HG02981 (cell line): Measurements from ENCODE around the gene DZIP1.

Source experiments
- ATAC-seq: cut with Tn5 transposase; IDR thresholded peaks from one replicate; pipeline ENCODE4 v1.9.1; 2021; ENCODE audit warnings: mild to moderate bottlenecking, moderate library complexity; ENCODE audit not compliant: unreplicated experiment

Gene DZIP1

DNA sequence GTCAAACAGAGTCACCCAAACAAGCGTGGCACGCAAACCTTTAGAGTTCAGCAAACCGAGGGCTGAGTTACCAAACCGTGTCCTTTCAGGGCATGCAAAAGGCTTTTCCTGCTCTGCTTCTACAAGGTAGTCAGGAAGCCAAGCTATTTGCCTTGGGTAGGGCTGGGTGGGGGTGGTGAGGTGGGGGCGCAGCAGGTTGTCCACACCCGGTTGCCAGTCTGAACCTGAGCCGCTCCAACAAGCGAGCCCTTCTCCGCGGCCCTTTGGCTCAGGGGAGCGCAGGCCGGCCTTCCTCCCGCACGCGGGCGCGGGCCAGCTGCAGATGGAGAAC lies 92.3 kb downstream of the DZIP1 start:
- ATAC-seq = no peak

DNA sequence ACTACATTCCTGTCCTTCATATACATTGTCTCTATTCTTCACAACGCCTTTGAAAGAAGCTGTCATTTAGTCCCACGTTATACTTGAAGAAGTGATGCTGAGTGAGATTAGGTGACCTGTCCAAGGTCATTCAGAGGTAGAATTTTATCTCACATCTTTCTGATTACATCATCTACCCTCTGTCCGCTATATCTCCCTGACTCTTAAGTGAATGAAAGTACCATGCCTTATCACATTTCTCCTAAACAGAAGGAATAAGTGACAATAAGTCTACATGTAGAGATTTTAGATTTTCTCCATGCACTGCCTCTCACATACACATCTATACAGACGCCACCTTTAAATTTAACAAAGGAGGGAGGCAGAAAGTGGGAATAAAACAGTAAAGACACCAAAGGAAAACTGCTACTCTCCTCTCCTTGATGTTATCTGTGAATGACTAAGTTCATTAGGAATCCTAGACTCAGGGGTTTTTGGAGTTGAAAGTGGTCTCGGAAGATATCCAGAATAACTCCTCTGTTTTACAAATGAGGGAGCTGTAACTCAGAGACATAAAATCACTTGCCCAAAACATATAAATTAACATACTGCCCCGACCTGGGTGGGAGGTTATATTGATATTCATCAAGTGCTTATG lies 96.9 kb downstream of the DZIP1 start:
- ATAC-seq = no peak

DNA sequence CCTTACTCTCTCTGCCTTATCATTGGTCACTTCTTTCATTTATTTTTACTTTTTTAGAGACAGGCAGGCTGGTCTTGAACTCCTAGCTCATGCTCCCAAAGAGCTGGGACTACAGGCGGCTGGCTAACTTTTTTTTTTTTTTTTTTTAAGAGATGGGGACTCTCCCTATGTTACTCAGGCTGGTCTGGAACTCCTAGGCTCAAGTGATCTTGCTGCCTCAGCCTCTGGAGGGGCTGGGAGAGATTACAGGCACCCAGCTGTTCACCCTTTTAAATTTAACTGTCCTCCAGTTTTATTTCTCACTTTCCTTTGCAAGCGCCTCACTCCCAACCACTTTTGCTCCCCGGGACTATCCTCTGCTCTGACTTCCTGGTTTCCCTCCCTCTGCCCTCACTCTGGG lies 97.6 kb downstream of the DZIP1 start:
- ATAC-seq = no peak

DNA sequence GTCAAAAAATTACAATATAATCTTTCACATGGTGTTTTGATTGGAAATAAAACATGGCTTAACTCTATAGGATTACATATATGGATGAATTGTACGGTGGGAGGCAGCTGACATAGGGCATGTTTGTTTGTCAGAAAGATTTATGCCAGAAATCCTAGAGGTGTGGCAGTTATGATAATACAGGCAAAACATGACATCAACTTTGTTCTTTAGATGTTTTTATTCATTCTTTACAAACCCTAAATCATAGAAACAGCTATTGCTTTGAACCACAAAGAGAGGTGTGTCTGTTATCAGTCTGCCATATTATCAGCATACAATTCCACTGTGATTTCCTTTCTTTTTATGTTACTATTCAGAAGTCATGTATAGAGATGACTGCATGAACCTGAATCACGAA lies 100.2 kb downstream of the DZIP1 start:
- ATAC-seq = no peak

DNA sequence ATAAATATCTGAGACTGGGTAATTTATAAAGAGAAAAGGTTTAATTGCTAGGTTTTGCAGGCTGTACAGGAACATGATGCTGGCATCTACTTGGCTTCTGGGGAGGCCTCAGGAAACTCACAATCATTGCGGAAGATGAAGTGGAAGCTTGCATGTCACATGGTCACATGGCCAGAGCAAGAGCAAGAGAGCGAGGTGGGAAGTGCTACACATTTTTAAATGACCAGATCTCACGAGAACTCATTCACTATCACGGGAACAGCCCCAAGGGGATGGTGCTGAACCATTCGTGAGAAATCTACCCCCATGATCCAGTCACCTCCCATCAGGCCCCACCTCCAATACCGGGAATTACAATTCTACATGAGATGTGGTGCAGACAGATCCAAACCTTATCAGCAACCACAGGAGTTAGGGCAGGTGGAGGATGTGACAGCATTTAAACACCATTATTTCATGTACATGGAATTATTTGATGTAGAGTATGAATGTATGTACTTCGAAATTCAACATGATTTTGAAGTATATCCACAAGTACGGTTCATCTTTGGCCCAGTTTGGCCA lies 102.5 kb downstream of the DZIP1 start:
- ATAC-seq = no peak

DNA sequence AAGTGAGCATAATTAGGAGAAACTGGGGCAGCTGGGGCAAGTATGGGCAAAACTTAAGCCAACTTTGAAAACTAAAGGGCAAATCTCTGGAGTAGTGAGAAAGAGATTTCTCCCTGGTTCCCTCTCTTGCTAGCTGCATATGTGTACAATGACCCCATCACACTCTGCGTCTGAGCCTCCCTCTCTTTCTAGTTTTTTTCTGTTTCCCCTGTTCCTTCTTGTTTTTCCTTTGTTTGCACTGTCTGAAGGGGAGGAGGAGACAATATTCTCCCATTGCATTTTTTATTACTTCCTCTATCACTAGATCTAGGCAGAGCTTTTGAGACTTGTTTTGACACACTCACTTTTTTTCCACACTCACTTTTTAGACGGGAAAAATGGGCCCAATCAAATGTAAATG lies 103.2 kb downstream of the DZIP1 start:
- ATAC-seq = no peak

DNA sequence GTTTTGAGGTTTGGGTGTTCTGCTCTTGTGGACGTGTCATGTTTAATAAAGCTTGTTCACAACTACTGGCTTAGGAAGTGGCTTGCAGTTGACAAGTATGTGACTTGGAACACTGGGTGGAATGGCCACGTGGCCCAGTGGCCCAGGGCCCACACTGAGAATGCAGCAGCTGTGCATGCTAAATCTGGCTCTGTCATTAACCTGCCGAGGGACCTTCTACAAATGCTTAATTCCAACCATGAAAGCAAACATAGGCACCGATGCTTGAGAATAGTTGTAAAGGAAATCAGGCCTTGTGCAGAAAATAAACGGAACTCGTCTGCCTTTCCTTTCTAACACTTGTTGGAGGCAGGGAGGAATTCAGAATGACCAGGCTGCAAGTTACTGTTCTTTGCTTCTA lies 103.6 kb downstream of the DZIP1 start:
- ATAC-seq = no peak

DNA sequence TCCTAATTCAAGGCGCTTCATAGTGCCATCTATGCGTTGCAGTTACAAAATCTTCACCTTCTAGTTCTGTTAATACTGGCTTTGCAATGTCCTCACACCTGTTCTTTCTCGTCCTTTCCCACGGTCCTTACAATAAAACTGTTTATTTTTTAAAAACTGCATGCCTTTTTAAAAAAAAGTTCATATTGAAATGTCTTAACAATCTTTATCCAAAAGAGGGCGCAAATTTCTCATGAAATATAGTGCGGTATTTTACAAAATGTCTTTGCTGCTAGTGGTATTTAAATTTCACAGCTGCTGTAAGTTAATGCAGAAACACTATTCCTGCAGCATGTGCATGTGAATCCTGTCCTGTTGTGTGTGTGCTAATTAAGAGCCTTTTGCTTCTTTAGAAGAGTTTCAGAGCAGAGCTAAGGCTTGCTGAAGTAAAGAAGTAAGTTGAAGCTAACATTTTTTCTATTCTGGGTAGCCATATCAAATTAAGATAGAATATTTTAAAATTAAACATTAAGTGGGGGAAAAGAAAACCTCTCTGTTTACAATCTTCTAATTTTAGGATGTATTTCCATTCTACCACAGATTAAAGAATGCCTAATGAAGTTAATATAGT lies 107.8 kb downstream of the DZIP1 start:
- no peak for ATAC-seq

DNA sequence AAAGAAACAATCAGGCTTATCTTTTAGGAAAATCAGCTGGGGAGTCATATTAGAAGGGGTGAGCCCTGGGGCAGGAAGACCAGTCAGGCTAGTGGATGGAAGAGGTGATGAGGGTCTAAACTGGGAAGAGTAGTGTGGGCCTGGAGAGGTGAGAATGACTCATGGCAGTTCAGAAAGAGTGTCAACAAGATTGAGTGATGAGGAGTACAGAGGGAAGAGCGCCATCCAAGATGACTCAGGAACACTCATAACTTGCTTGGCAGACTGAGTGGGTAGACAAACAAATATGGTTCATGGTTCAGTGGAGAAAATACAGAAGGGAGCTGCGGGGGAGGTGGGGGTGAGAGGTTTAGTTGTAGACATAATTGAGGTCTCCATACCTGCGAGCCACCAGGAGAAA lies 109.3 kb downstream of the DZIP1 start:
- ATAC-seq = no peak

DNA sequence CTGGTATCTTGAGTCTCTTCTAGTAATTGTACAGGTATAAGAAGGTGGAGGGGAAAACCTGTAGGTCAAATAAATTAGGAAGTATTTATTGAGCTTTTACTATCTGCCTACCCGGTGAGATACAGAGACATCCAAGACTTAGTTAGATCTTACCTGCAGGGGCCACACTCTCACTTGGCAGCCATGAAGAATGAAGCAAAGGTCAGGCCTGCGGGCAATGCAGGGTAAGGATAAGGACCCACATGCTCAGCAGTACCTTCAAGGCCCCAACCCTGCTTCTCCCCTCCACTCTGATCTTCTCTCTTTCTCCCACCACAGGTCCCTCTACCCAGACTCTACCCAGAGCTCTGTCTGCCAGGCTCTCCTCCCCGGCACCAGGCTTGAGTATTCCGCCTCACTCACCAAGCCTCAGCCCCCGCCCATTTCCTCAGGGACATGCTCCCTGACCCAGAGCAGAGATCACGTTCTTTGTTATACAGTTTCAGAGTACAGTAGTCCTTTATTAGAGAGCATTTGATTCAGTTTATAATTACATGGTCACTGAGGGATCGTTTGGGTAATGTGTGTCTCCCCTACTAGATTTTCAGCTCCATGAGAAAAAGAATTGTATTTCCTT lies 110.9 kb downstream of the DZIP1 start:
- ATAC-seq = no peak

DNA sequence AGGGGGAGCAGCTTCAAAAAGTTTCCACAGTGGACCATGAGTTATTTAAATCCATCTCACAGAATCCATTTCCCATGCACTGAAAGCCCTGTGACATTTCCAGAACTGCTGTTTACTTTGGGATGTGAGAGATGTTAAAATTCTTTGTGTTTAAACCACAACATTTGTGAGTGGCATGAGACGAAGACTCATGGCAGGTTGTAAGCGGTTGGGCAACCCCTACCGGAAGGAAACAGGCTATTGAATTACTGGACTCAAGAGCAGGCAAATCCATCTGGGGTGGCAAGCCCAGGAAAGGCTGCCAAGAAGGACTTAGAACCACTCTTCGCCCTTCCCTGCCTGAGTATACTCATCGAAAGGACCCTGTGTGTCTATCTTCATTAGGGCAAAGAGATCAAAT lies 114.3 kb downstream of the DZIP1 start:
- no peak for ATAC-seq
